ENCODE measurements around the gene SPCS1. TPM values are rescaled to one million over a fixed set of nuclear protein-coding genes. Genes with fewer than 3 reads are reported as not detected.

SPCS1 gene
- polyA plus RNA-seq, 2 of the 4 experiments (the other 2 are of a cell fraction) = 180 to 184 TPM

DNA sequence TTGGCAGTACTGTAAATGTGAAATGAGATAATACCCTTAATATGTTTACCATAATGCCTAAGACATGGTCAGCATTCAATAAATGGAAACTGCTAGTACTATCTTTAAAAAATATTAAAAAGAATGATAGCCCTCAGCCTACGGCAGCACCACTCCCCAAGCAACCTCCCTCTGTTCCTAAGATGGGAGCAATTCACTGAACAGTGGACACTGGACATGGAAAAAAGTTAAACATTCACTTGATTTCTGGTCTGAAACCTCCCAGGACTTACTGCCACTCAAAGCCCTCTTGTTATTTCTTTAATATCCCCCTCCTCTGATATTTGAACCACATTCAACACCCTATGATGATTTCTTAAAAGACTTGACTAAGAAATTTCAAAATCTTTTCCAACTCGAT lies 37.8 kb downstream of the SPCS1 start:
- WGBS (ENCODE audit: missing lambda C conversion rate) = 88% methylated on average over 2 of the region's 2 CpGs

DNA sequence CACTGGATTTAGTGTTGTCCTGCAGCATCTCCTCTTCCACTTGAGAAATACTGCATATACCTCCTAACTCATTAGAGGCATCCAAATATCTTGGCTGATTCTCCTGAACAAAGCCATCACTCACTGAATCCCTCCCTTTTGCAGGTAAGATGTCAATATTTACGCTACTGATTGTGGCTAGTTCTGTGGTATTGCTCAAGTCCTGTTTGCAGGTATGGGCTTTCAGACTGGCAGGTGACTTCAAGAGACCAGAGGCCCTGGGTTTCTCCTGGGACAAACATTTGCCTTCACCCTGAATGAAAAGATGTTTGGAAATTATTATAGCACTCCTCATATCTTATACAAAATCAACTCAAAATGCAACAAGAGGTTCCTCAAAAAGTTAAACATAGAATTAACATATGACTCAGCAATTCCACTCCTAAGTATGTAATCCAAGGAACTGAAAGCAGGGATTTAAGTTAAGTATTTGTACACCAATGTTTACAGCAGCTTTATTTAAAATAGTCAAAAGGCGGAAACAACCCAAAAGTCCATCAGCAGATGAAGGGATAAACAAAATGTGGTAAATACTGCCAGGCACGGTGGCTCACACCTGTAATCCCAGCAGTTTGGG lies 46.2 kb downstream of the SPCS1 start:
- H3K4me2 ChIP-seq = no peak overlapping the region
- FAIRE-seq (no peak), DNase-seq (ENCODE audit: low read depth in 1 of 2, low spot score in 1 of 2) (no peak), ATAC-seq (no peak)
- no peaks in the 10 kb centered on the region for H3K9me3 ChIP-seq
- H3K4me3 ChIP-seq = no peak overlapping the region
- POLR2A ChIA-PET = no interaction called here
- H3K27ac ChIP-seq = 0 out of 6 replicates have a peak overlapping the region, but pooled peaks of 1 of the 2 experiments have one; percentile 37
- no peaks in the 10 kb centered on the region for H3K4me1 ChIP-seq
- TF ChIP-seq CBX2 (IDR thresholded peaks at IDR 0.05; ENCODE audit: borderline replicate concordance, low read depth) = no peak
- TF ChIP-seq, protein P1, sequence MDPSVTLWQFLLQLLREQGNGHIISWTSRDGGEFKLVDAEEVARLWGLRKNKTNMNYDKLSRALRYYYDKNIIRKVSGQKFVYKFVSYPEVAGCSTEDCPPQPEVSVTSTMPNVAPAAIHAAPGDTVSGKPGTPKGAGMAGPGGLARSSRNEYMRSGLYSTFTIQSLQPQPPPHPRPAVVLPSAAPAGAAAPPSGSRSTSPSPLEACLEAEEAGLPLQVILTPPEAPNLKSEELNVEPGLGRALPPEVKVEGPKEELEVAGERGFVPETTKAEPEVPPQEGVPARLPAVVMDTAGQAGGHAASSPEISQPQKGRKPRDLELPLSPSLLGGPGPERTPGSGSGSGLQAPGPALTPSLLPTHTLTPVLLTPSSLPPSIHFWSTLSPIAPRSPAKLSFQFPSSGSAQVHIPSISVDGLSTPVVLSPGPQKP (IDR thresholded peaks at IDR 0.05; ENCODE audit: low read depth, low read length) = no peak
- no peak for TF ChIP-seq RNF2 (IDR thresholded peaks at IDR 0.05; ENCODE audit: borderline replicate concordance, low read depth)
- TF ChIP-seq, protein P2, sequence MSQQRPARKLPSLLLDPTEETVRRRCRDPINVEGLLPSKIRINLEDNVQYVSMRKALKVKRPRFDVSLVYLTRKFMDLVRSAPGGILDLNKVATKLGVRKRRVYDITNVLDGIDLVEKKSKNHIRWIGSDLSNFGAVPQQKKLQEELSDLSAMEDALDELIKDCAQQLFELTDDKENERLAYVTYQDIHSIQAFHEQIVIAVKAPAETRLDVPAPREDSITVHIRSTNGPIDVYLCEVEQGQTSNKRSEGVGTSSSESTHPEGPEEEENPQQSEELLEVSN (IDR thresholded peaks at IDR 0.05; ENCODE audit: borderline replicate concordance, low read depth) = no peak
- peak; percentile 80 for TF ChIP-seq MAFK (IDR thresholded peaks at IDR 0.05; ENCODE audit: partially characterized antibody)
- no peak for TF ChIP-seq ESRRA (IDR thresholded peaks at IDR 0.05; ENCODE audit: borderline replicate concordance, low read length)
- TF ChIP-seq, protein P3, sequence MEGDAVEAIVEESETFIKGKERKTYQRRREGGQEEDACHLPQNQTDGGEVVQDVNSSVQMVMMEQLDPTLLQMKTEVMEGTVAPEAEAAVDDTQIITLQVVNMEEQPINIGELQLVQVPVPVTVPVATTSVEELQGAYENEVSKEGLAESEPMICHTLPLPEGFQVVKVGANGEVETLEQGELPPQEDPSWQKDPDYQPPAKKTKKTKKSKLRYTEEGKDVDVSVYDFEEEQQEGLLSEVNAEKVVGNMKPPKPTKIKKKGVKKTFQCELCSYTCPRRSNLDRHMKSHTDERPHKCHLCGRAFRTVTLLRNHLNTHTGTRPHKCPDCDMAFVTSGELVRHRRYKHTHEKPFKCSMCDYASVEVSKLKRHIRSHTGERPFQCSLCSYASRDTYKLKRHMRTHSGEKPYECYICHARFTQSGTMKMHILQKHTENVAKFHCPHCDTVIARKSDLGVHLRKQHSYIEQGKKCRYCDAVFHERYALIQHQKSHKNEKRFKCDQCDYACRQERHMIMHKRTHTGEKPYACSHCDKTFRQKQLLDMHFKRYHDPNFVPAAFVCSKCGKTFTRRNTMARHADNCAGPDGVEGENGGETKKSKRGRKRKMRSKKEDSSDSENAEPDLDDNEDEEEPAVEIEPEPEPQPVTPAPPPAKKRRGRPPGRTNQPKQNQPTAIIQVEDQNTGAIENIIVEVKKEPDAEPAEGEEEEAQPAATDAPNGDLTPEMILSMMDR (IDR thresholded peaks at IDR 0.05) = no peak
- no peak for TF ChIP-seq NPAS2 (CRISPR knock-in tag; IDR thresholded peaks at IDR 0.05; ENCODE audit: borderline replicate concordance)
- no peak for TF ChIP-seq HOXA7 (CRISPR knock-in tag; IDR thresholded peaks at IDR 0.05)
- TF ChIP-seq BHLHE40 (IDR thresholded peaks at IDR 0.05; ENCODE audit: low read depth, low read length) = no peak
- no peak for TF ChIP-seq EHF (CRISPR knock-in tag; IDR thresholded peaks at IDR 0.05)
- no peak for TF ChIP-seq CHD2 (IDR thresholded peaks at IDR 0.05; ENCODE audit: low read length, partially characterized antibody)
- TF ChIP-seq, protein P4, sequence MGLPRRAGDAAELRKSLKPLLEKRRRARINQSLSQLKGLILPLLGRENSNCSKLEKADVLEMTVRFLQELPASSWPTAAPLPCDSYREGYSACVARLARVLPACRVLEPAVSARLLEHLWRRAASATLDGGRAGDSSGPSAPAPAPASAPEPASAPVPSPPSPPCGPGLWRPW (IDR thresholded peaks at IDR 0.05) = no peak
- TF ChIP-seq, protein P5, sequence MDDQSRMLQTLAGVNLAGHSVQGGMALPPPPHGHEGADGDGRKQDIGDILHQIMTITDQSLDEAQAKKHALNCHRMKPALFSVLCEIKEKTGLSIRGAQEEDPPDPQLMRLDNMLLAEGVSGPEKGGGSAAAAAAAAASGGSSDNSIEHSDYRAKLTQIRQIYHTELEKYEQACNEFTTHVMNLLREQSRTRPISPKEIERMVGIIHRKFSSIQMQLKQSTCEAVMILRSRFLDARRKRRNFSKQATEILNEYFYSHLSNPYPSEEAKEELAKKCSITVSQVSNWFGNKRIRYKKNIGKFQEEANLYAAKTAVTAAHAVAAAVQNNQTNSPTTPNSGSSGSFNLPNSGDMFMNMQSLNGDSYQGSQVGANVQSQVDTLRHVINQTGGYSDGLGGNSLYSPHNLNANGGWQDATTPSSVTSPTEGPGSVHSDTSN (IDR thresholded peaks at IDR 0.05) = no peak
- no peak for TF ChIP-seq ZC3H11A (IDR thresholded peaks at IDR 0.05)
- TF ChIP-seq NFE2L2 (conservative IDR thresholded peaks at IDR 0.05; ENCODE audit: low read length) = peak; percentile 41; the same call in 1 of the 2 replicates
- TF ChIP-seq RARB (CRISPR knock-in tag; IDR thresholded peaks at IDR 0.05) = no peak
- no peak for TF ChIP-seq TP53 (CRISPR knock-in tag; IDR thresholded peaks at IDR 0.05)
- WGBS (ENCODE audit: missing lambda C conversion rate) = 94% methylated on average over 3 of the region's 3 CpGs
- CTCF ChIA-PET = no interaction called here

More for the DNA sequence above, 37.8 kb downstream of the SPCS1 start:
- TF ChIP-seq JUNB (IDR thresholded peaks at IDR 0.05) = no peak
- no peak for TF ChIP-seq RFX5 (IDR thresholded peaks at IDR 0.05)
- TF ChIP-seq TP53 (CRISPR knock-in tag; IDR thresholded peaks at IDR 0.05) = no peak
- TF ChIP-seq, protein P1 (IDR thresholded peaks at IDR 0.05; ENCODE audit: low read depth, low read length) = no peak
- TF ChIP-seq ESRRA (IDR thresholded peaks at IDR 0.05; ENCODE audit: borderline replicate concordance, low read length) = no peak
- no peak for TF ChIP-seq RNF2 (IDR thresholded peaks at IDR 0.05; ENCODE audit: borderline replicate concordance, low read depth)
- TF ChIP-seq NFE2L2 (conservative IDR thresholded peaks at IDR 0.05; ENCODE audit: low read length) = no peak
- Histone ChIP-seq H3K27ac (no peak overlapping the region), H3K4me2 (no peak overlapping the region), H3K4me1 (no peaks in the 10 kb centered on the region), H3K4me3 (no peak overlapping the region), H3K9me3 (no peaks in the 10 kb centered on the region)
- POLR2A ChIA-PET = no interaction called here
- DNase-seq (ENCODE audit: low read depth in 1 of 2, low spot score in 1 of 2) (no peak), ATAC-seq (no peak), FAIRE-seq (no peak)
- CTCF ChIA-PET = interaction anchor here (1.0 to 1.3 kb wide), 3 partner anchors 10 to 15 kb away, joined by 3 to 4 read pairs (median 3); no protein-coding TSS in a partner anchor
